ENCODE measurements around the gene MITD1.

DNA sequence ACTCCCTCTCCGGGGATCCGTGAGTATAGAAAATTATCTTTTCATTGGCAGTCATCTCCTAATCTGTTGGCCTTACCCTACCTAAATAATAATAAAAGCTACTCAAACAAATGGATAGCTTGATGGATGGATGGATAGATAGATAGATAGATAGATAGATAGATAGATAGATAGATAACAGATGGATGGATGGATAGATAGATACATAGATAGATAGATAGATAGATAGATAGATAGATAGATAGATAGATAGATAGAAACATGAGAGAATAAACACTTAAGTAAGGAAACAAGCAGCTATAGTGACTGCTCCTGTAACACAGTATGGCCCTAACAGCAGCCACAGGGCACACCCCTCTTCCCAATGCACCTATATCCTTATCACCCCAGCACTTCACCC lies 35.2 kb upstream of the MITD1 start:
- TF ChIP-seq, protein P1, sequence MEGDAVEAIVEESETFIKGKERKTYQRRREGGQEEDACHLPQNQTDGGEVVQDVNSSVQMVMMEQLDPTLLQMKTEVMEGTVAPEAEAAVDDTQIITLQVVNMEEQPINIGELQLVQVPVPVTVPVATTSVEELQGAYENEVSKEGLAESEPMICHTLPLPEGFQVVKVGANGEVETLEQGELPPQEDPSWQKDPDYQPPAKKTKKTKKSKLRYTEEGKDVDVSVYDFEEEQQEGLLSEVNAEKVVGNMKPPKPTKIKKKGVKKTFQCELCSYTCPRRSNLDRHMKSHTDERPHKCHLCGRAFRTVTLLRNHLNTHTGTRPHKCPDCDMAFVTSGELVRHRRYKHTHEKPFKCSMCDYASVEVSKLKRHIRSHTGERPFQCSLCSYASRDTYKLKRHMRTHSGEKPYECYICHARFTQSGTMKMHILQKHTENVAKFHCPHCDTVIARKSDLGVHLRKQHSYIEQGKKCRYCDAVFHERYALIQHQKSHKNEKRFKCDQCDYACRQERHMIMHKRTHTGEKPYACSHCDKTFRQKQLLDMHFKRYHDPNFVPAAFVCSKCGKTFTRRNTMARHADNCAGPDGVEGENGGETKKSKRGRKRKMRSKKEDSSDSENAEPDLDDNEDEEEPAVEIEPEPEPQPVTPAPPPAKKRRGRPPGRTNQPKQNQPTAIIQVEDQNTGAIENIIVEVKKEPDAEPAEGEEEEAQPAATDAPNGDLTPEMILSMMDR (IDR thresholded peaks at IDR 0.05) = no peak
- no peak for TF ChIP-seq POLR2A (IDR thresholded peaks at IDR 0.05)

All from adrenal gland (tissue), 5 donors.